HG02852 (cell line): Measurements from ENCODE around the gene MPO.

Experiments used
- ATAC-seq: cut with Tn5 transposase; IDR thresholded peaks from one replicate; pipeline ENCODE4 v1.9.1; 2021; ENCODE audit warnings: mild to moderate bottlenecking, moderate library complexity; ENCODE audit not compliant: unreplicated experiment

MPO gene

DNA sequence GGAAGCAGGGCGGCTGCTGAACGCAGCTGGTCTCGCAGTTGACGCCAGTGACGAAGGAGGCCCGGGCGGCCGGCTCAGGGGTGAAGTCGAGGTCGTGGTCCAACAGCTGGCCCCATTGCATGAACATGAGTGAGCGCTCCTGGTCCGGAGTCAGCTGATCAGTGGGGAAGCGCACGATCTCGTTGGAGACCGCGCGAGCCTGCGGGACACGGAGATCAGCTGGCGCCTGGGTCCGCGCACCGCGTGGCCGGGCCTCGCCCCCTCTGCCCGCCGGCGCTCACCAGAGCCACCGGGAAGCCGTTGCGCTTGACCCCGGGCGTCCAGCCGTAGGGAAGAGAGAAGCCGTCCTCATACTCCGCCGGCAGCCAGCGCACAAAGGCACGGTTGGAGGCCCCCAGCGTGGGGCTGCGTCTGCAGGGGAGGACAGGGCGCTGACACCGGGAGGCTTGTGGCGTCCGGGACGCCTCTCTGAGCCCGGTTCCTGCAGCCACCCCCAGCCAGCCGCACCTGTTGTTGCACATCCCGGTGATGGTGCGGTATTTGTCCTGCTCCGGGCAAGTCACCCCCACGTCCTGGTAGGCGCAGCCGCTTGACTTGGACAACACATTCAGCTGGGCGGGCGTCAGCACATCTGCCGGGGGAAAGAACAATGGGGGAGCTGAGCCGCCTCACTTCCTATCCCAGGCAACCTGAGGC is 1.6 kb downstream of the MPO start:
- ATAC-seq = no peak

GRCh38 chr17:58278661-58279015 is 2.1 kb downstream of the MPO start:
- ATAC-seq = no peak

DNA sequence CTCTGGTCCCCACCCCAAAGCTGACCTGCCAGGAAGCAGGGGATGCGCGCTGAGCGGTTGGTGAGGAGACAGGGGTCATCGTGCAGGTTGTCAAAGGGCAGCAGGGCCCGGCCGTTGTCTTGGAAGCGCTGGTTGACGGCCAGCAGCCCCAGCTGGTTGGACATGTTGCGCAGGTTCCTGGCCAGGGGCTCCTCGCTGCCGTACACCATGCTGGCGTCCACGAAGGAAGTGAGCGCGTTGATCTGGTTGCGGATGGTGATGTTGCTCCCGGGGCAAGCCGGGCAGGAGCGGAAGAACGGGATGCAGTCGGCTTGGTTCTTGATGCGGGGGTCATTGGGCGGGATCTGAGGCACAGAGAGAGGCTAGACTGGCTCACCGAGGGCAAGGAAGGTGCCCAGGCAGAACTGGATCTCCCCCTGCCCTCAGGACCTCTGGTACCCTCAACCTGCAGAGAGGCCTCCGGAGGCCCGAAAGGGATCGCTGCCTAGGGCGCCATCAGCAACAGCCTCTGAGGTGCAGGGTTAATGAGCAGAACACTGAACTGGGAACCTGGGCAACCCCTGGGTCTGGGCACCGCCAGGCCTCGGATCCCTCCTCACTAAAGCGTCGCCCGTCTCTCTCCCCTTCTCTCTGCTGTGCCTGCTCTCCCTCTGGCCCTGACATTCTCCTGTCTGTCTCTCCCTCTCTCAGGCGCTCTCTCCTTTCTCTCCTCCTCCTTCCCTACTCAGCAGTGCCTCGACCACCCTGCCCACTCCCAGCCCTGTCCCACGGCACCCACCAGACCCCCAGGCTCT is 2.7 kb downstream of the MPO start:
- ATAC-seq = no peak

- no peak for ATAC-seq
Observed at GRCh38 chr17:58277107-58277801, 3.5 kb downstream of the MPO start.

- ATAC-seq = no peak
Observed at GRCh38 chr17:58276423-58276822, 4.3 kb downstream of the MPO start.

GRCh38 chr17:58275417-58275816 is 5.3 kb downstream of the MPO start:
- ATAC-seq = no peak

- no peak for ATAC-seq
Observed at GRCh38 chr17:58273453-58274104, 7.2 kb downstream of the MPO start.

DNA sequence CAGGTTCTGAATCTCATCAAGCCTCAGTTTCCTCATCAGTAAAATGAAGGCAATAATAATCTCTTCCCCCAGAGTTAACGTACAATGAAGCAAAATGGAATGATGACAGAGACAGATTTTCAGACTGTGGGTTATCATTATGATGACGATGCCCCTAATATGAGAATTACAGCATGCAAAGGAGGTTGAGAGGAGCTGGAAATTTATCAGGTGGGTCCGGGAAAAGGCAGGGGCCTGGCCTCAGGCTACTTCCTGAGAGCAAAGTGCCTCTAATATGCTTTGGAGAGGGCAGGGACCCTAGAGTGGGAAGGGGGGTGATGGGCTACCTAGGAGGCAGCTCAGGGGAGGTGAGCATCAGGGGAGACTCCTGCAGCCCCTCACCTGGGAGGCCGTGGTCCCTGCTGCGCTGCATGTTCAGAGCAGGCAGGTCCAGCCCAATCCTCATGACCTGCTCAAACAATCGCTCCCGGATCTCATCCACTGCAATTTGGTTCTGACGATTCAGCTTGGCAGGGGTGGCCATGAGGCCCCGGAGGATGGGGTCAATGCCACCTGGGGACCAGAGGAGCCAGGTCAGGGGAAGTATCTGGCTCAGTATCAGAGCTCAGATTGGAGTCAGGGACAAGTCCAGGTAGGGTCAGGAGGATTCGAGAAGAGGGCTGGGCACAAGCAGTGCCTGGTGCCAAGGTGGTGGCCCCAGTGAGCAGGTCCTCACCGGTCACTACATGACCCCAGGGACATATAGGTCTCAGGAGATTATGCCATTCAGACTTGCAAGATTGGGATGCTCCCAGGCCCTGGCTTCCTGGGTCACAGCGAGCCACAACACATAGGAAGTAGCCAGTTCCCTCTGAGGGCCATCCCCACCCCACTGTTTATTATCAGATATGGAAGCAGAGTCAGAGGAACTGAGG is 8.1 kb downstream of the MPO start:
- no peak for ATAC-seq

DNA sequence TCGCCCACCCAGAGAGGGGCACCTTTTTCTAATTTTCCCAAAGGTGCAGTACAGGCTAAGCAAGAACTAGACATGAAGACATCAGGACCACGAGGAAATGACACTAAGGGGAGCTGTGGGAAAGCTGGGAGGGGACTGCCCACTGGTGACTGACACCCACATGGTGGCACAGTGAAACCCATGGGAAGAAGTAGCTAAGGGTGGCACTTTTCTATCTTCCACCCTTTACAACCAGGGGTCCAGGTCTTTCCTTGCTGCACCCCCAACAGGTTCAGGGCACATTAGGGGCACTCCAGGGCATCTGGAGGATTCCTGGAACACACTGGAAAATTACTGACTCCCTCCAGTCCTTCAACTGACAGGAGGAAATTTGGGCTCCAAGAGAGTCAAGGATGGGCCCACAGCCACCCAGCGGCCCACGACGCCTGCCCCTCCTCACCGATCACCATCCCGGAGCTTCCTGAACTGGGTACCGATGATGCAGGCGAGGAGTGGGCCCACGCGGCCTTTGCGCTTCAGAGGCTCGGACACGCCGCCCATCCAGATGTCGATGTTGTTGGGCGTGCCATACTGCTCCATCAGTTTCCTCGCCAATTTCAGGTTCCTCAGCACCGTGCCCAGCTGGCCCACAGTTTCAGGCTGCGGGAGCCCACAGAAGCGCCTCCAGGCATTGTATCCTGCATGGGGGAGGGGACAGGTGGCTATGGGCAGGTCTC is 9.4 kb downstream of the MPO start:
- no peak for ATAC-seq

DNA sequence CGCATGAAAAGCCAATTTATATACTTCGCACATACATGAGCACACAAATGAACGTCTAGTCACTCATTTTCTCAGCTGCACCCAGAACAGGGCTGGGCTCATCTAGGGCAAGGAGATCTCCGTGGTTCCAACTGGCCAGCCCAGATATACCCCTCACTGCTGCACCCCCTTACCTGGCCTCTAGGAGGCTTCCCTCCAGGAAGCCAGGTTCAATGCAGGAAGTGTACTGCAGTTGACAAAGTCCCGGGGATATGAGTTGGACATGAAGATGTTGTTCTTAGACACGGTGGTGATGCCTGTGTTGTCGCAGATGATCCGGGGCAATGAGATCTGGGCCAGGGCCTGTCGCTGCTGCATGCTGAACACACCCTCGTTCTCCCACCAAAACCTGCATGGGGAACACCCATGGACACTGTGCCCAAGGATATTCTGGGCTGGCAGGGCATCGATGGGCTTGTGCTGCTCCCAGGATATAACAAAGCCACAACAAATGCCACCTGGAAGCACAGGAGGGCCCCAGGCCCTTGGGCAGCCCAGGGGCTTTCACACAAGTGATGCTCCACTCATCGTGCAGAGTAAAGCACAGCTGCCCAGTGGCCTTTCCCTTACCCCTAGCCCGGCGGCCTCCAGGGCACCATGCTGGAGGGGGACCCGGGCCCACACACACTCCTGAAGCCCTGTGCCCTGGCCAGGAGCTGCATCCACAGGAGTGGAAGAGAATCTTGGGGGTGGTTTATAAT is 10.1 kb downstream of the MPO start:
- no peak for ATAC-seq

DNA sequence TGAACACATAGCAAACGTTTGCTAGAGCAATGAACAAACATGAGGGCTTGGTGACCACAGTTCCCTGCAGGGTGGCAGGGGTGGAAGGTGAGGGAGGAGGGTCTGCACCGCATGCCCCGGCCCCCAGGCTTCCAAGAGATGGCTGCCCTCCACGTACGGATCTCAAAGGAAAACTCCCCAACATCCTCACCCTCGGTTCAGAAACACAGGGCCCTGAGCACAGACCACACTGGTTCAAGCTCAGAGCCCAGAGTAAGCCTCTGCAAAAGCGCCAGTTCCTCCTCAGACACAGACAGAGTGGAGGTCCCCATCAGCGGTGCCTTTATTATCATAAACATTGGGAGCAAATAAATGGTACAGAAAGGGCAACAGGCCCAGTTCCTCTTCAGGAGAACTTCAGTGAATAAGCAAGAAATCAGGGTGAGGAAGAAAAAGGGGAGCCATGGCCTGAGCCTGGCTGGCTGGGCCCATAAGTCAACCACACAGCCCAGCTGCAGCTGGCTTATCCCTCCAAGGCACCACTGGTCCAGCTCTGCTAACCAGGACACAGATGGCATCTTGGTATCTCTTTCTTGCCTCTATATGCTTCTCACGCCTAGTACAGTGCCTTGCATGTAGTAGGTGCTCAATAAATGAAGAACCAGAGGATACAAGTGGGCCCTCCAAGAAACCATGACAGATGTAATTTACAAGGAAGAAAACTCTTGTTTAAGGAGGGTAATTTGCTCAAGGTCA is 11.0 kb downstream of the MPO start:
- no peak for ATAC-seq

GRCh38 chr17:58268774-58269556 is 11.8 kb downstream of the MPO start:
- ATAC-seq = no peak

GRCh38 chr17:58268326-58268725 is 12.4 kb downstream of the MPO start:
- ATAC-seq = no peak

GRCh38 chr17:58267347-58268324 is 13.1 kb downstream of the MPO start:
- no peak for ATAC-seq

DNA sequence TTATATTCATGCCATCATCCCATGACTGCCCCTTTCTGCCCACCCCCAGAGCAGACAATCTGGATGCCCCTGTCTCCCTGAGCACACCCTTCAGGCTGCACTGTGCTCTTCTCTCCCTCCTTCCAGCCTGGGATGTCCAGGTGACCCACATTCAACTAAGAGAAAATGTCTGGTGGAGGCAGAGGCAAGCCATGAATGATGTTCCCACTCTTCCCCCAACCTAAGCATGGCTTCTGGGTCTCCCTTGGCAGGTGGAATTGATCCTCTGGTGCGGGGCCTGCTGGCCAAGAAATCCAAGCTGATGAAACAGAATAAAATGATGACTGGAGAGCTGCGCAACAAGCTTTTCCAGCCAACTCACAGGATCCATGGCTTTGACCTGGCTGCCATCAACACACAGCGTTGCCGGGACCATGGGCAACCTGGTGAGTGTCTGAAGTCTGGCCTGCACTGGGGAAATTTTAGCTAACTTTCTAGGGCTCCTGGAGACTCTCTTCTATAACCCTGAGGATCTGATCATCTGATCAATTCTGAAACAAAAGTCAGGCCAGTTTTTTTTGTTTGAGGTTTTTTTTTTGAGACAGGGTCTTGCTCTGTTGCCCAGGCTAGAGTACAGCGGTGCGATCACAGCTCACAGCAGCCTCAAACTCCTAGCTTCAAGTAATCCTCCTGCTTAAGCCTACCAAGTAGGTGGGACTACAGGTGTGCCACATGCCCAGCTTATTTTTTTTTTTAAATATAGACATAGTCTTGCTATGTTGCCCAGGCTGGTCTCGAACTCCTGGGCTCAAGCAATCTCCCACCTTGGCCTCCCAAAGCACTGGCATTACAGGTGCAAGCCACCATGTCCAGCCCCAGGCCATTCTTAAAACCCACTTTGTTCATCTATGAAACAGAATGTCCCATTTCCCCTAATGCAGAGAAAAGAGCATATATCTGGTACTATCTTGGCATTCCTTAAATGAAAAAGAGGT is 14.5 kb downstream of the MPO start:
- no peak for ATAC-seq
